ENCODE results near the gene HDAC4. TPM values are rescaled to one million over a fixed set of nuclear protein-coding genes. Genes with fewer than 3 reads are reported as not detected.

The HDAC4 gene
- total and polyA plus RNA-seq, 2 of the 8 experiments (the other 6 are each of a cell fraction or from before 2014, with no cell fraction given) = 15.4 to 31.5 TPM

DNA sequence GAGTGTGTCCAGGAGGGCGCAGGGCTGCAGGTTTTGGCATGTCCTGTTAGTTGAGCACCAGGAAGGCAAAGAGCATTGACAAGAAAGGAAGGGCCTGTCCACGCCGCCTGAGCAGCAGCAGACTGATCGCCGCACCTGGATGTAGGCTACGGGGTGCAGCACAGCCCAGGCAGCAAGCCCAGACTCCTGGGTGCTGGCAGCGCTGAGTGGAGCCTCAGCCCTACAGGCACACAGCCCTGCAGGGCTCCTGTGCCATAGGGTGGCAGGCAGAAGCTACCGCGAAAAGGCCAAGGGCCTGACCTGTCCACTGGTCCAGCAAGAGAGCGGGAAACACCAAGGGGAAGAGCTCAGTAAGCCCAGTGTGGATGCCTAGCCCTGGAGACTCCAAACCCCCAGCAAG lies 198.0 kb downstream of the HDAC4 start:
- Histone ChIP-seq H4K91ac (replicated peaks; ENCODE audit: insufficient read length, low read length) (no peak overlapping the region), H3K56ac (replicated peaks; ENCODE audit: insufficient read length, low read depth, low read length) (no peak overlapping the region), H3K9ac (replicated peaks in 1 of 4; ENCODE audit: extremely low read depth in 1 of 4, low read depth in 3 of 4, low read length in 3 of 4) (no peak overlapping the region), H3K18ac (ENCODE audit: extremely low read depth, low read length) (no peak overlapping the region; the same call in 1 of the 2 replicates), H3K23ac (ENCODE audit: insufficient read length) (no peak overlapping the region), H3K4ac (replicated peaks; ENCODE audit: insufficient read length, low read depth, low read length) (no peak overlapping the region), H4K8ac (ENCODE audit: extremely low read depth, insufficient read depth, low read length) (no peak overlapping the region), H2AFZ (ENCODE audit: low read length) (no peak overlapping the region), H4K20me1 (replicated peaks in 1 of 2; ENCODE audit: control insufficient read depth in 1 of 2, insufficient read depth in 2 of 2, low read length in 2 of 2) (peaks cover 3 to 10% of the 10 kb centered on the region in 2 experiments), H3K9me3 (ENCODE audit: insufficient read depth in 2 of 2, low read depth in 1 of 2, low read length in 1 of 2) (no peaks in the 10 kb centered on the region), H3K4me1 (replicated peaks in 1 of 4; ENCODE audit: control insufficient read depth in 3 of 4, insufficient read depth in 4 of 4, low read length in 3 of 4) (peaks cover 0 to 12% (median 2%) of the 10 kb centered on the region in 4 experiments; a peak in 3 of 7 replicates), H2BK15ac (ENCODE audit: low read length) (no peak overlapping the region), H3K79me1 (ENCODE audit: low read depth, low read length) (0 out of 2 replicates have a peak, but pooled peaks cover 4% of the 10 kb centered on the region), H3K36me3 (ENCODE audit: control insufficient read depth in 2 of 4, insufficient read depth in 4 of 4, low read length in 3 of 4) (peaks cover 0 to 3% (median under 1%) of the 10 kb centered on the region in 4 experiments; a peak in 3 of 8 replicates), H3K14ac (ENCODE audit: insufficient read length) (no peak overlapping the region), H4K5ac (ENCODE audit: insufficient read length, low read depth, low read length) (no peak overlapping the region), H2AK5ac (ENCODE audit: low read depth, low read length) (no peak overlapping the region), H3K23me2 (ENCODE audit: low read depth, low read length) (no peaks in the 10 kb centered on the region), H3K4me2 (ENCODE audit: insufficient read depth in 1 of 2, low read depth in 2 of 2, low read length in 2 of 2) (no peak overlapping the region), H3K4me3 (ENCODE audit: extremely low read depth in 1 of 4, insufficient read depth in 2 of 4, low read depth in 3 of 4, low read length in 4 of 4) (no peak overlapping the region), H2BK20ac (ENCODE audit: low read length) (no peak overlapping the region), H2BK5ac (ENCODE audit: low read depth, low read length) (no peak overlapping the region), H3K27ac (ENCODE audit: low read depth, low read length) (peak overlapping the region; percentile 30; the same call in 1 of the 2 replicates), H3K79me2 (ENCODE audit: control insufficient read depth in 1 of 2, insufficient read depth in 2 of 2, low read length in 2 of 2) (peaks cover 0 to 50% of the 10 kb centered on the region in 2 experiments; a peak in 2 of 4 replicates), H2BK120ac (replicated peaks; ENCODE audit: low read depth, low read length) (no peak overlapping the region), H2BK12ac (ENCODE audit: low read depth, low read length) (no peak overlapping the region), H3K27me3 (replicated peaks in 1 of 4; ENCODE audit: control insufficient read depth in 3 of 4, extremely low read depth in 1 of 4, insufficient read depth in 3 of 4, low read length in 3 of 4) (no peaks in the 10 kb centered on the region)
- CTCF ChIA-PET (ENCODE audit: partially characterized antibody) = interaction anchor here (0.8 to 4.4 kb wide), 4 partner anchors 8 to 70 kb away, joined by 3 to 29 read pairs (median 4); no protein-coding TSS in a partner anchor
- WGBS, 2 experiments (ENCODE audit: extremely low coverage in 1 of 2, insufficient coverage in 1 of 2, insufficient read length in 1 of 2, insufficient replicate concordance in 2 of 2, low coverage in 1 of 2, low lambda C conversion rate in 2 of 2, missing lambda C conversion rate in 1 of 2) = 90% methylated on average over 10 of the region's 10 CpGs; no CpG with 5 or more reads in 1 of the 2 experiments
- no peak for DNase-seq (ENCODE audit: low read depth in 1 of 2, low spot score in 2 of 2)
- POLR2A ChIA-PET (ENCODE audit: partially characterized antibody) = interaction anchor here (0.9 kb wide), 1 partner anchor 157 kb away, joined by 3 read pairs; no protein-coding TSS in a partner anchor
- FAIRE-seq = no peak
- TF ChIP-seq, protein P1, sequence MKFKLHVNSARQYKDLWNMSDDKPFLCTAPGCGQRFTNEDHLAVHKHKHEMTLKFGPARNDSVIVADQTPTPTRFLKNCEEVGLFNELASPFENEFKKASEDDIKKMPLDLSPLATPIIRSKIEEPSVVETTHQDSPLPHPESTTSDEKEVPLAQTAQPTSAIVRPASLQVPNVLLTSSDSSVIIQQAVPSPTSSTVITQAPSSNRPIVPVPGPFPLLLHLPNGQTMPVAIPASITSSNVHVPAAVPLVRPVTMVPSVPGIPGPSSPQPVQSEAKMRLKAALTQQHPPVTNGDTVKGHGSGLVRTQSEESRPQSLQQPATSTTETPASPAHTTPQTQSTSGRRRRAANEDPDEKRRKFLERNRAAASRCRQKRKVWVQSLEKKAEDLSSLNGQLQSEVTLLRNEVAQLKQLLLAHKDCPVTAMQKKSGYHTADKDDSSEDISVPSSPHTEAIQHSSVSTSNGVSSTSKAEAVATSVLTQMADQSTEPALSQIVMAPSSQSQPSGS (IDR thresholded peaks at IDR 0.05; ENCODE audit: low read length) = no peak
- TF ChIP-seq HDAC2 (IDR thresholded peaks at IDR 0.05; ENCODE audit: borderline replicate concordance in 1 of 2, low read depth in 2 of 2, low read length in 2 of 2) = no peak
- TF ChIP-seq PHF8 (conservative IDR thresholded peaks at IDR 0.05; ENCODE audit: low read depth, low read length) = no peak

Measured in H1 (cell line).